Stimulated activated CD8-positive, alpha-beta memory T cell treated with anti-CD3 and anti-CD28 coated beads, Interleukin-2, amount 100 ng/mL, for 48 hours (primary cell): Measurements from ENCODE around the gene ZBTB46.
"Not testable (repeated sequence)": the region's sequence is repeated elsewhere in the genome, so short reads cannot be mapped to it uniquely, and the experiment has no call there.

Experiments used
- DNase-seq, 2 donors: peaks; one replicate each; pipeline ENCODE4 v3.0.0-alpha.2; 2020; ENCODE audit warnings: low read depth in 2 of 2

Gene ZBTB46

DNA sequence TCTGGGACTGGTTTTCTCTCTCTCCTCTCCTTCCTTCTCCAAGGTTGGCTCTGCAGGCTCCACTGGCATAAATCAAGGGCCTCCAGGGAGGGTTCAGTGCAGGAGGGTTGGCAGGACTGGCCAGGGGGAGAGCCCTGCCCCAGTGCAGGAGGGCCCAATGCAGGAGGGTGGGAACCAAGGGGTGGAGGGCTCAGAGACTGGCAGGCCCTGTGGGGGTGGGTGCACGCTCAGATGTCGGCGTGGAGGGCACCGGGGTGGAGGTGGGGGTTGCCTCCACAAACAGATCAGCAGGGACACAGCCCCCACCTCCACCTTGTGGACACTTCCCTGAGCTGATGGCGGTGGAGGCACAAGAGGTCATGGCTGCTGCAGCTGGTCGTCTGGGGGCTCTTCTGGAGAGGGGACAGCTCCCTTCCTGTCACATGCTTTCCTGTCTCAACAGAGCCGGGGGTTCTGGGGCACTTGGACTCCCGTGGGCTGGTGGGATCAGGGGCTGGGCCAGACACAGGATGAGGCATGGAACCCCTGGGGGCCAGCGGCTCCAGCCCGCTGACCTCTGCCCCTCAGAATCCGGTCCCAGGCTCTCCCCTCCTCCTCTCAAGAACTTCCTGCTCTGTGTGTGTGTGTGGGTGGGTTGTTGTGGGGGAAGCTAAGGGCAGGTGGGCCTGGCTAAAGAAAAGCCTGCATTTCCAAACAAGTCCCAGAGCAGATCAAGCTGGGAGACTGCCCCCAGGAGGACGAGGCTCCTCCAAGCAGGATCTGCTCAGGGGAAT lies 27.5 kb upstream of the ZBTB46 start:
- no peak for DNase-seq

DNA sequence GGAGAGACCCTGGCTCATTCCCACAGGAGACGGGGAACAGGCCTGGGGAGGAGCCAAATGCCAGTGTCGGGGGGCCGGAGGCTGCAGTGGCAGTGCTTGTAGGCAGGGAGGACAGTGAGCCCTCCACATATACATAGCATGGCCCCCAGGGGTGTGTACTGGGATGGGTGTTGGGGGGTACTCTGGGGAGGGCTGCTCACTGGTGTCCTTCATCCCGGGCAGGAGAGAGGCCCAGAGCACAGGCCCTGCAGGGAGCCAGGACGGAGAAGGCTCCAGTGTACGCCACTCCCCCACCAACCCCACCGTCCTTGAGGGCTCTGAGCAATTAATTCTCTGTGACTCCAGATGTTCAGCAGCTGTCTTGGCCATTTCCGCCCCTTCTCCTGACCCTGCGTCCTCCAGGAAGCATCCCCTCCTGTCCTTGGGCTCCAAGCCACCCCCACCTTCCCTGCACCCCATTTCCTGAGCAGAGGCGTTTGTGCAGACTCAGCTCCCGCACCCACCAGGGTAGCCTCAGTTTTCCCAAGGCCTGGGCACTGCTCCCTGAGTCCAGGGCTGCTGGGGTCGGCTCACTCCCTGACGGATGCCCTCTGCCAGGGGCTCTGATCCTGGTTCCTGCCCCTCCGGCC lies 26.8 kb upstream of the ZBTB46 start:
- no peak for DNase-seq

DNA sequence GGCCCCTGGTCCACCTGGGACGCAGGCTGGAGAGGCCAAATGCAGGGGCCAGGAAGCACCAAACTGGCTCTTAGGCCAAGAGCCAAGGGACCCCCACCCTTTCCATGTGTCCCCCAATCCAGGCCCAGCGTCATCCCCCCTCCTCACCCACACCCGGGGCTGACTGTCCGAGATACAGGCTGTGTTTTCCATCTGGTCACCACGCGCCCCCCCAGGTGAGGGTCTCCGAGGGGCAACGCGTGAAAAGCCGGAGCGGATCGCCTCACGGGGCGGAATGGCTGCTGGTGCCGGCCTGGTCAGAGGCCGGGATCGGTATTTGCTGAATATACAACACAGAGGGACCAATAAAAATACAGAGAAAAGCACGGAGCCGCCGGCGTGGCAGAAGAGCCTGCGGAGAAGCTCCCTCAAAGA lies 25.0 kb upstream of the ZBTB46 start:
- DNase-seq: no peak

DNA sequence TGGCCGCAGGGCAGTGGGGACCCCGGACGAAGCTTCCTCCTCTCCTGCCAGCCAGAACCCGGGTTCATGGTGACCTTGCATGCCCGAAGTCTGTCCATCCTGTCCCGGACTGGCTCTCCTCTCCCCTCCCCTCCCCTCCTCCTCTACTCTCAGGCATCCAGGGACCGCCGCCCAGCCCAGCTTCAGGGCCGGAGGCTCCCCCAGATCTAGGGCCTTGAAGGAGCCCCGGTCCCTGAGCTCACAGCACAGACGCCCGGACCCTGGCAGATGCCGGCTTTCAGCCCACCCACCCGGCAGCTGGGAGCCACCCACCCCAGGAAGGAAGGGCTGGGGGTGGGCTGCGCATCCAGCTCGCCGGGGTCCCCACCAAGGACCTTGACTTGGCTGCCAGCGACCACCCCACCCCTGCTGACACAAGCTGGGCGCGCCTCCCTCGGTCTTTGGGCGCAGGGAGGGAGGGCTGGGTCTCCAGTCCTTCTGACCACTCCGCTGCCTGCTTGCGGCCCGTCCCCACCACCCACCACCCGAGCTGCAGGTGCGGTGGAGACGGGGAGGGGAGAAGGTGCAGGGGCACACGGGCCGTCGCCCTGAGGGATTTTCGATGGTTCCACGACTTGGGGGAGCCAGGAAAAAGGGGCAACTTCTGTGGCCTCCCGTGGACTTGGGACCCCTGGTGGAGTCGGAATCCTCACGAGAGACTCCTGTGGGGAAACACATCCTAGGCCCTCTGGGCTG lies 24.5 kb upstream of the ZBTB46 start:
- DNase-seq: no peak

DNA sequence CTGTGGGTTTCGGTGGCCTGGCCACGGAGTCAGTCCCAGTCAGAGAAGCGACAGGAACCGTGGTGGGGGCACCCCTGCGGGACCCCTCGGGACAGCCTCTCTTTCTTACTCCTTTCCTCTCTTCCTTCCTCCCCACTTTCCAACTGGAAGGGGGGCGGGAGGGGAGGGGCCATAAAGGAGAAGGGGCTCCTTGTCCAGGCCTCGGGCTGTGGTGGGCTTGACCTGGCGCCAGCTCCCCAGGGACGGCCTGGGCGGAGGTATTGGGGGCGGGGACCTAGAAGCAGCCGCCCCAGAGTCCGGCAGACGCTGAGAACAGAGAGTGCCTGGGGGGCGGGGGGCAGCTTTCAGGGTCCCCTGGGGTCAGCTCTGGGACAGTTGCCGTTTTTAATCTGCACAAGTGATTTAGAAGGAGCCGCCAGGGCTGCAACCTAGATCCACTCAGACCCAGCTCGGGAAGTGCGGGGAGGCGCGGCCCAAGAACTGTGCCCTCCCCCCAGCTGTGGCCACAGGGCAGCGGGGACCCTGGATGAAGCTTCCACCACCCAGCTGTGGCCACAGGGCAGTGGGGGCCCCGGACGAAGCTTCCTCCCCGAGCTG lies 23.8 kb upstream of the ZBTB46 start:
- DNase-seq: no peak

DNA sequence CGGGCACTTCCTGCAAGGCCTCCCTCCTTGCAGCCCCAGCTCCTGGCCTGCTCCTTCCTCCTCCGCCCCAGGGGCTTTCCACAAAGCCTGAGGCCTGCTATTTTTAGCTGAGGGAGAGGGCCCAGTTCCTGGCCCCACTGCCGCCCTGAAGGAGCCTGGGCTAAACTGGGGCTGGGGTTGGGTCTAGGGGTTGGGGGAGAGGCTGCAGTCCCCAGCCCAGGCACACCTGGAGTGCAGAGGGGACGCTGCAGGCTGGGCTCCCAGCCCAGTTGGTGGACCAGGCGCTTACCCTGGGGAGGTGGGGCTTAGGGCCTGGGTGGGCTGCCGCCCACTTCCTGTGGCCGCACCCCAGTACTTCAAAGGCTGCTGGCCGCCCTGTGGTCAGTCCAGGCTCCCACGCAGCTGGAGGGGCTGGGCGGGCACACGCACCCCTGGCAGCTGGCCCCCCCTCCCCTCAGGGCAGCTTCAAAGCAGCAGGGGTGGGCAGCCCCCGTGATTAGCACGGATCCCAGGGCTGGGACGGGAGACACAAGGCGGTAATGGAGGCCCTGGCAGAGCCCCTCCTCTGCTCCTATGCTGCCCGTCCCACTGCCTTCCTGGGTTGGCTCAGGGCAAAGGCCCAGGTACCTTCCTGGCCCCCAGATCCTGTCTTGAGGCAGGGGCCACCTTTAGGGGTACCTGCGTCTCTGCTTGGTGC lies 23.2 kb upstream of the ZBTB46 start:
- DNase-seq: no peak

DNA sequence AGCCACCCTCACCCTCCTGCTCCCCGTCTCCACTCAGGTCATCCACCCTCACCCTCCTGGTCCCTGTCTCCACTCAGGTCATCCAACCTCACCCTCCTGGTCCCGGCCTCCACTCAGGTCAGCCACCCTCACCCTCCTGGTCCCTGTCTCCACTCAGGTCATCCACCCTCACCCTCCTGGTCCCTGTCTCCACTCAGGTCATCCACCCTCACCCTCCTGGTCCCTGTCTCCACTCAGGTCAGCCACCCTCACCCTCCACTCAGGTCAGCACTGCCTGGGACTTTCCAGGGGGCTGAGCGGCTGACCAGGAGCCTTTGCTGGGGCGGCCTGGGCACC lies 22.6 kb upstream of the ZBTB46 start:
- not testable (repeated sequence) for DNase-seq

DNA sequence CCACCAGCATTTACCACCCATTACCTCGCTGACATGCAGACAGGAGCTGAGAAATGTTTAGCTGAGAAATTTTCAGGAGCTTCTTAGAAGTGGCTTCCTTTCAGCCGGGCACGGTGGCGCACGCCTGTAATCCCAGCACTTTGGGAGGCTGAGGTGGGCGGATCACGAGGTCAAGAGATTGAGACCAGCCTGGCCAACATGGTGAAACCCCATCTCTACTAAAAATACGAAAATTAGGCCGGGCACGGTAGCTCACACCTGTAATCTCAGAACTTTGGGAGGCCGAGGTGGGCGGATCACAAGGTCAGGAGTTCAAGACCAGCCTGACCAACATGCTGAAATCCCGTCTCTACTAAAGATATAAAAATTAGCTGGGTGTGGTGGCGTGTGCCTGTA lies 20.5 kb upstream of the ZBTB46 start:
- DNase-seq: not testable (repeated sequence)

DNA sequence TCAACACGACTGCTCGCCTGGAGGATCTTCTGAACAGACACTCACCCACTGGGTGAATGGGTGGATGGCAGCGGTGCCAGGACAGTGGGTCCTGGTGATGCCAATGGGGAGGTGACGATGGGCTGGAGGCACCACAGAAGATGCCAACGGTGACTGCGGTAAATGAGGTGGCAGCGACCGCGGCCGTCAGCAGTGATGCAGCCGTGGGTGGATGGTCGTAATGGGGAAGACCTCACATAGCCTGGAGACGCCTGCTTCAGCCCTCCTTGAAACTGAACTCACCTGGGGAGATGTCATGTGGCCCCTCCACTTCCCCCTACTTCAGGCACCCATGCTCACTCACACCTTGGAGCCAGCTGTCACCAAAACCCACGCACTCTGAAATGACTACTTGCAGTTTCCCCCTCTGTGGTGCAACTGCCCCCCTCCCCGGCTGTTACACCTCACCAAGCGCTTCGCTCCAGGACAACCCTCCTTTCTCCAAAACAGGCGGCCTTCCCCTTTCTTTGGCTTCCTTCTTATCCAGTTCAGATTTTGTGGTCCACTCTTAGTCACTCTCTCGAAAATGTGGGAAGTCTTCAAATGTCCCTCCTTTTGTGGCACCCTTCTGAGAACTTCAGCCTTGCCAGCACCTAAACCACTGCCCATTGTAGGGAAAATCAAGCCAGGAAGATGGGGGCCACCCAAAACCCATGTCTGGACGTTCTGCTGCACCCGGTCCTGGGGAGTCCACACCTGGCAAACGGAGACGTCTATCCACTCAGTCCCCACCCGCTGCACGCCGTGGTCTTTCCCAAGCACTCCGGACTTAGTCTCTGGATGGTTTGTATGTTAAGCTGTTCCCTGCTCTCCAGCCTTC lies 19.9 kb upstream of the ZBTB46 start:
- DNase-seq: peak in 1 of 2 donors; percentile 52

DNA sequence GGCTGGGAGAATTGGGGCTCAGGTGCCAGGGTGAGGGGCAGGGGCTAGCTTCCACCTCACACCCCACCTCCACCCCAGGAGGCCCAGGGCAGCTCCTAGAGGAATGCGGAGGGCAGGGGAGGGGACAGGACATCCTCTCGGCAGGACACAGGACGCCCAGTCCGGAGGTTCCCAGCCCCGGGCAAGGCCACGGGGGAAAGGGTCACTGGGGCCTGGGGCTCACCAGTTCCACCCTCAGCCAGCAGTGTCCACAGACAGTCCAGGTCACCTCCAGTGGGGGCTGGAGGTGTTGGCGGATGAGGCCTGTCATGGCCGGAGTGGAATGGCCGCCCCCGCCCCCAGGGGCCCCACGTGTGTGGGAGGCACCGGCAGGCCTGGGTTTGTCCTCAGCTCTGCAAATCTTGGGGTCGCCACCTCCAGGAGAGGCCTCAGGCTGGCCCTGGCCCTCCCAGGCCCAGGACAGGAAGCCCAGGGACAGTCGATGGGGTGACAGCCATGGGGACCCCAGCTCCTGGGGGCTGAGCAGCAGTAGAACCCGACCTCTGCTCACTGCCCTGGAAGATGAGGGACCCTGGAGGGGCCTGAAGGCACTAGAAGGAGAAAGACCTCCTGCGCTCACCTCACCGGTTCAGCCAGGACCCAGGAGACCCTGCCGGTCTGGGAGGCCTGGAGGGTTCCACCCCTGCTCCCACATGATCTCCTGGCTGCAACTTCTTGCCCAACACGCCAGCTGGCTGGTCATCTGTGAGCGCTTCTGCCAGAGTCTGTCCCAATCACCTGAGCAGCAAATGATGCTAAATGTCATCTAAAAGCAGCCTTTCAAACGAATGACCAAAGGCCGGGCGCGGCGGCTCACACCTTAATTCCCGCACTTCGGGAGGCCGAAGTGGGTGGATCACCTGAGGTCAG lies 17.2 kb upstream of the ZBTB46 start:
- DNase-seq: no peak

DNA sequence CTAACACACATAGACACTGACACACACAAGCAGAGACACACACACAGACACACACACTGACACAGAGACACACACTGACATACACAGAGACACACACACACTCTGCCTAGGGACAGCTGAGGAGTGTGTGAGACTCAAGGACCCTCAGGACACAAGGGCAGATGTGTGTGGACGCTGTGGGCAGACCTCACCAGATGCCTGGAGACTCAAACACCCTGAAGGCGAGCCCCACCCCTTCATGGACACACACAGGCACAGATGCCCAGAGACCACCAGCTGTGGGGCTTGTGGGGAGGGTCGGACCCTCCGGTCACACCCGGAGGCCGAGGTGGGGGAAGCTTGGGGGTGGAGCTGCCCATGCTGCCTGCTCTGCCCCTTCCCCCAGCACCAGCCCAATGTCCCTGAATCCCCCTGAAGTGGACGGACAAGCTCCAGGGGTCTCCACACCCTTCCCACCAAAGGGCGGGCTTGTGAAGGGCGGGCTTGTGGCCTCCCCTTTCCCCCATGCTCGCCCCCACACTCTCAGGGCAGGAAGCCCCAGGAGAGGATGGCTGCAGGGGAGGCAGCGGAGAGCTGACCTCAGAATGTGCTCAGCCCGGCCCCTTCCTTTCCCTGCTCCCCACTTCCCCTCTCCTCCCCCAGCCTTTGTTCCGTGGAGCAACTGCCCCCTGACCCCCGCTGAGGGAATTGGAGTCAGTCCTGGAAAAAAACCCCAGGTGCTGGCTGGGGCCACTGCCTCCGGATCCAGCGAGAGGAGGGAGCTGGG lies 16.4 kb upstream of the ZBTB46 start:
- no peak for DNase-seq

DNA sequence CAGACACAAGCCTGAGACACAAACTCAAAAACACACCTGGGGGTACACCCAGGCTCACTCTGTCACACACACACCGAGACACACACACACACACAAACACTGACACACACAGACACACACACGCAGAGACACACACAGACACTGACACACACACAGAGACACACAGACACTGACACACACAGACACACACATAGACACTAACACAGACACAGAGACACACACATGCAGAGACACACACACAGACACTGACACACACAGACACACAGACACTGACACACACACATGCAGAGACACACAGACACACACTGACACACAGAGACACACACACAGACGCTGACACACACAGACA lies 15.8 kb upstream of the ZBTB46 start:
- DNase-seq: no peak

DNA sequence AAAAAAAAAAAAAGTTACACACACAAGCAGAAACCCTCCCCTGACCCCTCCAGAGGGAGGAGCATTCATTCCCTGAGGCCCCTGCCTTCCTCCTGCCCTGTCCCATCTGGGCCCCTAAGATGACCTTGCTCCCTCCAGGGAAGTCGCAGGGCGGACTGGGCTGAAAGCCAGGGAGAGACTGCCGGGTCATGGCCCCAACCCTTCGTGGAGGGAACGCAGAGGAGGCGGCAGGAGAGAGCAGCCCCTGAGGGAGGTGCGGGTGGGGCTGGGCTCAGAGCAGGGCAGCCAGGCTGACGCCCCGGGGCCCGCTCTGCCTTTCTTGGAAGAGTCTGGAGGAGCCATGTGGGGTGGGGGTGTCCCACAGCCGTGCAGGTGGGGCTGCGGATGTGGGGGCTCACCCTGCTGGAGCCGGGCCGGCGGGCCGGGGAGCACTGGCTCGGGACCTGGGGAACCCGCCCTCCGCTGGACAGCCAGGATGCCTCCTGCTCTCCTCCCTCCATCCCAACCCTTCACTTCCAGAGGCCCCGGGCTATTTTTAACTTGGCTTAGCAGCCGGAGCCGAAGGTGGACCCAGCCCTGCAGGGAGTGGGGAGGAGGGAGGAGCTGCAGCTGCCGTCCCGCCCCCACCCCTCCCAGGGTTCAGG lies 15.2 kb upstream of the ZBTB46 start:
- DNase-seq: no peak

DNA sequence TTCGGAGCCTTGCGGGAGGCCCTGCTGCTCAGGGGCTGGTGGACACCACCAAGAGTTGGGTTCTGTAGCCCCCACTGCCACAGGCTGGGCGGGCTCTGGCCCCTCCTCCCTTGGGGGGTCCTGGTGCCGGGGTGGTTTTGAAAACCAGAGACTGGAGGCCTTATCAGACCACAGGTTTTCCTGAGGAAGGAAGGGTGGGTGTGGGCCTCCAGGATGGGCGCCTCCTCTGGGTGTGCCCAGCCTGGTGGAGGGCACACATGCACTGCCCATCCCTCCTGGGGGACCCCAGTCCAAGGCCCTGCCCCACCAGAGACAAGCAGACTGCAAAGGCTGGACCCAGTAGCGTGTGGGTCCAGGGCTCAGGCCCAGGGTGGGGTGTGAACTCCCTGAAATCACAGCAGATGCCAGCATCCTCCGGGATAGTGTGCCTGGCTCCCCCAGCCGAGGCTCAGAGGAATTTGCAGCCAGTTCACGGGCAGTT lies 13.5 kb upstream of the ZBTB46 start:
- DNase-seq: no peak

DNA sequence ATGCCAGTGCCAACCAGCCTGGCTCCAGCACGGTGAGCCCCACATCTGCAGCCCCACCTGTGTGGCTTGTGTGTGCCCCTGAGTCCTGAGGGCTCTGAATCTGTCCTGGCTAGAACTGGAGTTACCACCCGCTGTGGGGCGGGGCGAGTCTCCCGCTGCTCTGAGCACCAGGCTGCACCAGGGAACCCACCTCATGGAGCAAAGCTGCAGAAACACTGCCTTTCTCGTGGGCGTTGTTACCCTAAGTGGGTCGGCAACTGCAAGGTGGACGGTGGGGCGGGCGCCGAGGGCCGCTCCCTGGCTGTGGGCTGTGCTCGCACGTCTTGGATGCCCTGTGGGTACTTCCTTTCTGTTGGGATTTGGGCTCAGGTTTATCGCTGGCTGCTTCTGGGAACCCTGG lies 12.7 kb upstream of the ZBTB46 start:
- DNase-seq: no peak

DNA sequence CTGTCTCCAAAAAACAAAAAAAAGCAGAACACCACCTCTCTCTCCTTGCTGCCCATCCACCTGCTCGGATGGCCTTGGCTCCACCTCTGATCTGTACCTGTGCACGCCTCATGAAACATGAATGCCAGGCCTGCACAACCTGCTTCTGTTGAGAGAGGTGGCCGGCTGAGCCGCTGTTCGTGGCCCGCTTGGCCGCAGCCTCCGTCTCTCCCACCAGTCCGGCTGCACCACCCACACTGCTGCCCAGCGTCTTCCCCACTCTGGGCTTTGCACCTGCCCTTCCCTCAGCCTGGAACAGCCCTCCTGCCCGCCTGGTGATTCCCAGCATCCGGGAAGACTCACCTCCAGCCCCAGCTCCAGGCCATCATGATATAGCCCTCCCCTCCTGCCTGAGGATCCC lies 12.2 kb upstream of the ZBTB46 start:
- DNase-seq: no peak

DNA sequence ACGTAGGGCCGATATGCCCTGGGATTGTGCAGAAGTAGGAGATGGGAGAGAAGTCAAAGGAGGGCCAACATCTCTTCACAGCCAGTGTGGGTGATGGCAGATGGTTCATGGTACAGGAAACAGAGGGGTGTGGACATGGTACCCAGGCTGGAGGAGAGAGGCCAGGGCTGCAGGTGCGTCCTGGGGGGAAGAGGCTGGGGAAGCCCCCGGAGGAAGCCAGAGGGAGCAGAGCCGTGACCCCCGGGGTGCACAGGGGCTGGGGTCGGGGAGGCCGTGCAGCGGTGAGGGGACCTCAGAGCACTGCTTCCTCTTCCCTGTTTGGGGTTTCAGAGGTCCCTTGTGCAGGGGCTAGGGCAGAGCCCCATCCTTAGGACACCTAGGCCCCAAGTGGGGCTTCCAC lies 11.2 kb upstream of the ZBTB46 start:
- no peak for DNase-seq

DNA sequence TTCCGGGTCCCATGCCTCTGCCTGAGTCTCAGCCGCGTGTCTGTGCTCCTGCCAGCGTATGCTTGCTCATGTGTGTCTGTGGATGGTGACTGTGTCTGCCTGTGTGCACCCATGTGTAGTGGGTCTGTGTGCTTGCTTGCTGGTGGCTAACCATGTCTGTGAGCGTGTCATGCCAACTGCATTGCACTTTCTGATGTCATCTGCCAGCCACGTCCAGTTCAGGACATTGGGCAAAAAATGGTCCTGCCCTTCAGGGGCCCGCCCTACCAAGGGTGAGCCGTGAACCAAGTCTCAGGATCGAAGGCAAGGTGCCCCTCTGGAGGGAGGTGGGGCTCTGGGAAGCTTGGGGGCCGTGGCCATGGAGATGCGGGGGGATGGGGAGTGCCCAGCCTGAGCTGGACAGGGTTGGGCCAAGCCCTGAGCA lies 9.4 kb upstream of the ZBTB46 start:
- no peak for DNase-seq

DNA sequence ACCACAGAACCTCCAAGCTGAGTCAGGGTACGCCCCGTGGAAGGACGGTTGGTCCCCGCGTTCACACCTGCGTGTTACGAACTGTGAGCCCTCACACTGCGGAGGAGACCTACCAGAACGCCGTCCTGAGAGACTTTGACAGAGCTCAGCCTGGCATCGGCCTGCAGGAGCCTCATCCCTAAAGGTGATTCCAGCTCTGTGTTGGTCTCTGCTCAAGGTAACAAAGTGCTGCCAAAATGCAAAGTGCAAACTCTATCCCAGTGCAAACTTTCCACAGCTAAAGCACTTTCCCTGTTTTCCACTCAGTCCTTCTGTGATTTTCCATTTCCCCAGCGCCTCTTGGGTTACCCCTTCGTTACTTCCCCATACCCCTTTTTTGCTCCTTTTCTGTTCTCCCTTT lies 8.6 kb upstream of the ZBTB46 start:
- no peak for DNase-seq
